ENCODE data around the gene DAB1.

DNA sequence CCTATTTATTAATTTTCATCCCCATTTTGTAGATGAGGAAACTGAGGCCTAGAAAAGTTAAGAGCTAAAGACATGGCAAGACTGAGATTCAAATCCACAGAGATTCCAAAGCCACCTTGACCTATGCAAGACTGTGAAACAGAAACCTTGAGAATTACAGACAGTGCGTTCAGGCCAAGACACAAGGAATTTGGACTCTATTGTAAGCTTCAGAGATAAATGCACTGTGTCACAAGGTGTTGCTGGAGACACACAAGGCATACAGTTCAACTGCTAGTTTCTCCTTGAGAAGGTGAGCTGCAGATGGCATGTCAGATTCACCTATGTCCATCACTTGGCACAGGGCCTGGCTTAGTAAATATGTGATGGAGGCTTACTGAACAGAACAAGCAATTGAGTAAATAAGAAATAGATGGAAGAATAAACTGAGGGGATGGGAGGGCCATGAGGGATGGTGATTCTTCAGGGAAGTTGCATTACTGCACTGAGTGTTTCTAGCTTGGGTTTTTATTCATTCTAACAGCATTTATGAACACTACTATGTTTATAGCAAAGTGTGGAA is 215.0 kb downstream of the DAB1 start:
- TF ChIP-seq, protein P1, sequence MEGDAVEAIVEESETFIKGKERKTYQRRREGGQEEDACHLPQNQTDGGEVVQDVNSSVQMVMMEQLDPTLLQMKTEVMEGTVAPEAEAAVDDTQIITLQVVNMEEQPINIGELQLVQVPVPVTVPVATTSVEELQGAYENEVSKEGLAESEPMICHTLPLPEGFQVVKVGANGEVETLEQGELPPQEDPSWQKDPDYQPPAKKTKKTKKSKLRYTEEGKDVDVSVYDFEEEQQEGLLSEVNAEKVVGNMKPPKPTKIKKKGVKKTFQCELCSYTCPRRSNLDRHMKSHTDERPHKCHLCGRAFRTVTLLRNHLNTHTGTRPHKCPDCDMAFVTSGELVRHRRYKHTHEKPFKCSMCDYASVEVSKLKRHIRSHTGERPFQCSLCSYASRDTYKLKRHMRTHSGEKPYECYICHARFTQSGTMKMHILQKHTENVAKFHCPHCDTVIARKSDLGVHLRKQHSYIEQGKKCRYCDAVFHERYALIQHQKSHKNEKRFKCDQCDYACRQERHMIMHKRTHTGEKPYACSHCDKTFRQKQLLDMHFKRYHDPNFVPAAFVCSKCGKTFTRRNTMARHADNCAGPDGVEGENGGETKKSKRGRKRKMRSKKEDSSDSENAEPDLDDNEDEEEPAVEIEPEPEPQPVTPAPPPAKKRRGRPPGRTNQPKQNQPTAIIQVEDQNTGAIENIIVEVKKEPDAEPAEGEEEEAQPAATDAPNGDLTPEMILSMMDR (IDR thresholded peaks at IDR 0.05), result no peak
- TF ChIP-seq POLR2A (IDR thresholded peaks at IDR 0.05), result no peak

Data from right lobe of liver (tissue), 4 donors.